GM23248 (cell line): ENCODE measurements around the gene CSKMT.

Source experiments
- EZH2 ChIP-seq: fragments of 200-600 bp; sonication (generic); IDR thresholded peaks from 2 replicates; pipeline ENCODE4 v1.6.1; 2018; ENCODE audit warnings: antibody characterized with exemption, mild to moderate bottlenecking; ENCODE audit not compliant: insufficient read depth, poor library complexity, severe bottlenecking
- EZH2phosphoT487 ChIP-seq: fragments of 200-600 bp; sonication (generic); IDR thresholded peaks from 2 replicates; pipeline ENCODE4 v1.6.1; 2018; ENCODE audit warnings: antibody characterized with exemption, moderate library complexity, mild to moderate bottlenecking, low read depth; ENCODE audit not compliant: insufficient read depth

DNA sequence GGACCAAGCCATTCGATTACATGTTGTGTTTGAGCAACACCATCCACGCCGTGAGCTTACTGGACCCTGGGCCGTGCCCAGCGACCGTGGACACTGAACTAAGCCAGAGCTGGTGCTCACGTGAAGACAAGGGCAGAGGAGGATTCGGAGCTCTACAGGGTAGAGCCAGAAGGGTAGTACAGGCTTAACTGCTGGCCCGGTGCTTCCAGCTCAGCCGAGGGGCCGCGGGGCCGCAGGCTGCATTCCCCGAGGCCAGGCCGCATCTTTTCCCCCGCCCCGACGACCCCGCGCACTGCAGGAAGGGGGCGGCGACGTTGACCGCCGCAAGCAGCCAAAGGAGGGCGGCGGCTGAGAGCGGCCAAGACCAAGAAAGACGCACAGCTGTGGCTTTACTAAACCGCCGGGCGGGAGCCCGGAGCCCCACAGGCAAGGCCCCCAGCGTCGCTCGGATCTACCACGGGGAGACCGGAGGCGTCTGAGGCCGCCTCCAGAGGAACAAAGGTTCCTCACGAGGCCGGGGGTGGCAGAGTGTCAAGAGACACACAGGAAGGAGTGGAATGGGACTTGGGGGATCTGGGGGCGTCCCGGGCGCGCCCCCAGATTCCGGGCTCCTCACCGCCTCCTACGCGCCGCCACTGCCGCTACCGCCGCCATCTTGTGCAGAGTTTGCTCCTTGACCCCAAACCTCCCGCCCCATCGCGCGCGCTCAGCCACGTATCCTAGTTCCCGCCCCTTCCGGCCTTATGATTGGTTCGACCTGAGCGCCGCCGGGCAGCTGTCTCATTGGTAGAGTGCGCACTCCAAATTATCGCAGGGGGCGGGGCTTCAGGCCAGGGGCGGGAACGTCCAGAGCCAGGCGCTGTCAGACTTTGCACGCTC, 18.9 kb upstream of the CSKMT start, which contains the start of gene GANAB:
- TF ChIP-seq EZH2 (no peak), EZH2phosphoT487 (no peak)
